ENCODE measurements around the gene OR7C1.

DNA sequence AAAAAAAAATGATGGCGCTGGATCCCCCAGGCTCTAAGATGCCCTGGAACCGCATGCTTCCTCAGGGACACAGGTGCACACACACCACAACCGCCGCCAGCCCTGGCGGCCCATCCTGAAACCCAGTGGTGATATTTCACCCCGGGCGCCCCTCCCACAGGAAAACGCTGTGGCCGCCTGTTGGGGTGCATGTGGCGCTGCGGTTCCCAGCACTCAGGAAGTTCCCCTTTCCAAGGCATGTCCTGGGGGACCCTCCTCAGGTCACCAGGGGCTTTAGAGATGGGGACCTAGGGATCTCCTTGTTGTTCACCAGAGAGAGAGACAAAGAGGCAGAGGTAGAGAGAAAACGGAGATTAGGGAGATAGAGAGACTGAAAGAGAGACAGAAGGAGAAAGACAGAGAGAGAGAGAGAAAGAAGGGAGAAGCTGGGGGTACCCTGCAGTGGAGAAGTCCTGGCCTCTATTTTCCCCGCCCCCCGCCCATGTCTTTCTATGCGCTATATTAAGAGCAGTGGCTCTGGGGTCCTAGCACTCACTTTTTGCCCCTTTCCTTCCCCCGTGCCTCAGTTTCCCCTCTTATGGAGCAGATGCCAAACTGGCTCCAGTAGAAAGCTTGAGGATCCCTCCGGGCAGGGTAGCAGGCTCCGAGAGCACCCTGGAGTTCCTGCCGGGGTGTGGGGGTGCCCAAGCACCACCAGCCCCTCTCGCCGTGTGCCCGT is 59.0 kb downstream of the OR7C1 start:
- TF ChIP-seq CTCF (IDR thresholded peaks at IDR 0.05; ENCODE audit: low read length) (no peak), EZH2 (IDR thresholded peaks at IDR 0.05; ENCODE audit: borderline replicate concordance, low read length) (no peak)

All from OCI-LY1 (cell line).